Body of pancreas (tissue), 4 donors: ENCODE results near the gene RNF227. TPM values are rescaled to one million over a fixed set of nuclear protein-coding genes. Genes with fewer than 3 reads are reported as not detected.

Source experiments
- ATAC-seq: fragments of 150-250 bp; one replicate; pipeline ENCODE4 v1.9.1; 2016
- DNase-seq, 4 donors: peaks; one replicate each; pipeline ENCODE4 v3.0.0-alpha.2; 2019
- H3K27ac ChIP-seq, 4 donors: fragments of 200-600 bp; sonication (generic); 1 replicate in 3 of 4; 2 replicates in 1 of 4; pipeline versions ENCODE4 v1.5.1 to v1.6.1; 2016 to 2019; ENCODE audit warnings: mild to moderate bottlenecking in 1 of 4, mixed read lengths in 1 of 4, moderate library complexity in 1 of 4
- H3K27me3 ChIP-seq, 2 donors: fragments of 200-600 bp; sonication (generic); one replicate each; pipeline ENCODE4 v1.6.0; 2016; ENCODE audit warnings: mild to moderate bottlenecking in 1 of 2
- H3K36me3 ChIP-seq, 2 donors: fragments of 200-600 bp; sonication (generic); replicated peaks in 1 of 2; 2 replicates each; pipeline ENCODE4 v1.5.1; 2016; ENCODE audit warnings: low read depth in 2 of 2; ENCODE audit not compliant: insufficient read depth in 1 of 2
- H3K4me1 ChIP-seq: fragments of 200-600 bp; sonication (generic); one replicate; pipeline ENCODE4 v1.6.0; 2016
- H3K4me3 ChIP-seq, 2 donors: fragments of 200-600 bp; sonication (generic); 1 replicate in 1 of 2; 2 replicates in 1 of 2; pipeline ENCODE4 v1.5.1; 2016 to 2019
- H3K9me3 ChIP-seq, 3 donors: fragments of 200-600 bp; sonication (generic); 1 replicate in 2 of 3; 2 replicates in 1 of 3; pipeline ENCODE4 v1.5.1; 2016
- CTCF ChIP-seq, 7 experiments: fragments of 450-650 bp in 4 of 7; fragments of 200-600 bp in 3 of 7; sonication (generic) in 3 of 7; IDR thresholded peaks; one replicate each; pipeline ENCODE4 v1.5.1; 2016 to 2019; ENCODE audit warnings: antibody characterized with exemption in 7 of 7
- POLR2A ChIP-seq, 3 donors: fragments of 450-650 bp; IDR thresholded peaks; one replicate each; pipeline ENCODE4 v1.6.1; 2016; ENCODE audit warnings: antibody characterized with exemption in 3 of 3, mild to moderate bottlenecking in 2 of 3
- WGBS, 2 donors: methylation state at CpG; one replicate each; pipeline ENCODE4 v1.1.5; 2017; 5-methylcytosine and 5-hydroxymethylcytosine counted together
- intact Hi-C: fragments of 100-400 bp; cut with DNase I; formaldehyde crosslinking; loops from one replicate; pipeline ENCODE4 v1.15.1; 2023
- total RNA-seq, 2 donors: library from RNA; depleted of rRNA; stranded (reverse); fragments of >200 nt; gene quantifications; one replicate each; pipeline ENCODE4 v1.1.0, GENCODE V29; 2016

Gene RNF227
- total RNA-seq, 2 donors from 2014 or later = 2.9 to 3.0 TPM

- H3K9me3 ChIP-seq = no peaks in the 10 kb centered on the region
- ATAC-seq (no peak), DNase-seq (no peak)
- H3K36me3 ChIP-seq = peaks cover 8 to 24% of the 10 kb centered on the region in 2 donors
- H3K27ac ChIP-seq = no peak overlapping the region
- no peak overlapping the region for H3K4me3 ChIP-seq
- TF ChIP-seq CTCF (IDR thresholded peaks at IDR 0.05) = no peak
- no peak for TF ChIP-seq POLR2A (IDR thresholded peaks at IDR 0.05)
- H3K4me1 ChIP-seq = no peaks in the 10 kb centered on the region
- intact Hi-C loops = no loop called here
- H3K27me3 ChIP-seq = no peaks in the 10 kb centered on the region
- 54 to 80% methylated on average over 5 of the region's 5 CpGs for WGBS, 2 donors
Observed at GRCh38 chr17:7946441-7946840, 30.4 kb upstream of the RNF227 start.

DNA sequence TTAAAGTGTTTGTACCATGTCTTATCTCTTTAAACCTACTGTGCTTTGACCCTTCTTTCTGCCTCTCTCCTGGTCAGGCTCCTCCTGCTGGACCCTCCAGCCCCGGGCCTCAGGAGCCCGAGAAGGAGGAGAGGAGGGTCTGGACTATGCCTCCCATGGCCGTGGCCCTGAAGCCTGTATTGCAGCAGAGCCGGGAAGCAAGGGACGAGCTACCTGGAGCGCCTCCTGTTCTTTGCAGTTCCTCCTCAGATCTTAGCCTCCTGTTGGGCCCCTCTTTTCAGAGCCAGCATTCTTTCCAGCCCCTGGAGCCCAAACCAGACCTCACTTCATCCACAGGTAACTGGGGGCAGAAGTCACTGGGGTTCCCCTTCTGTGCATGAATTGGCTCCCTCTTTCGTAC is 29.6 kb upstream of the RNF227 start:
- Histone ChIP-seq H3K36me3 (peaks cover 8 to 24% of the 10 kb centered on the region in 2 donors), H3K4me1 (no peaks in the 10 kb centered on the region)
- DNase-seq = no peak

GRCh38 chr17:7944326-7944725 is 28.2 kb upstream of the RNF227 start:
- 93 to 95% methylated on average over 9 of the region's 9 CpGs for WGBS, 2 donors
- Histone ChIP-seq H3K27ac (no peak overlapping the region), H3K36me3 (peaks cover 8 to 27% of the 10 kb centered on the region in 2 donors), H3K4me3 (no peak overlapping the region), H3K9me3 (no peaks in the 10 kb centered on the region), H3K27me3 (no peaks in the 10 kb centered on the region), H3K4me1 (no peaks in the 10 kb centered on the region)
- ATAC-seq (no peak), DNase-seq (no peak)
- intact Hi-C loops = no loop called here
- TF ChIP-seq CTCF (IDR thresholded peaks at IDR 0.05) = no peak
- no peak for TF ChIP-seq POLR2A (IDR thresholded peaks at IDR 0.05)

More for the DNA sequence above, 29.6 kb upstream of the RNF227 start:
- intact Hi-C loops = no loop called here
- no peaks in the 10 kb centered on the region for H3K27me3 ChIP-seq
- H3K27ac ChIP-seq = no peak overlapping the region
- 83 to 94% methylated on average over 7 of the region's 7 CpGs for WGBS, 2 donors
- ATAC-seq = no peak
- H3K4me3 ChIP-seq = no peak overlapping the region
- TF ChIP-seq POLR2A (IDR thresholded peaks at IDR 0.05) (no peak), CTCF (IDR thresholded peaks at IDR 0.05) (no peak)
- no peaks in the 10 kb centered on the region for H3K9me3 ChIP-seq

DNA sequence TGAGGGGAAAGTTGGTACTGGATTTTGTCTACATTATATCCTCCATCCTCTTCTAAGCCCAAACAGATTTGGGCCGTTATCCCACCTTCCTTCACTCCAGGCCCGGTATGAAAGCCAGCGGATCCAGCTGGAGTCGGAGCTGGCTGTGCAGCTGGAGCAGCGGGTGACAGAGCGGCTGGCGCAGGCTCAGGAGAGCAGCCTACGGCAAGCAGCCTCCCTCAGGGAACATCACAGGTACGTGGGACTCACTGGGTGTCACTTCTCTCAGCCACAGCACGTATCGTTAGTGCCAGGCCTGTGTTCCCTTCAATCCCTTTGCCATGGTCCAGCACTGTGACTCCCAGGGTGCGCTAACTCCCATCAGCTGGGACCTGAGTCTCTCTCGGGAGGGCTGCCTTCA is 27.2 kb upstream of the RNF227 start:
- H3K9me3 ChIP-seq = no peaks in the 10 kb centered on the region
- WGBS, 2 donors = 86 to 92% methylated on average over 11 to 13 of the region's 13 CpGs
- H3K36me3 ChIP-seq = peaks cover 8 to 26% of the 10 kb centered on the region in 2 donors
- H3K27ac ChIP-seq = no peak overlapping the region
- DNase-seq = no peak
- no peak overlapping the region for H3K4me3 ChIP-seq
- H3K27me3 ChIP-seq = no peaks in the 10 kb centered on the region
- intact Hi-C loops = no loop called here
- no peak for ATAC-seq
- no peaks in the 10 kb centered on the region for H3K4me1 ChIP-seq
- TF ChIP-seq POLR2A (IDR thresholded peaks at IDR 0.05) (no peak), CTCF (IDR thresholded peaks at IDR 0.05) (no peak)

GRCh38 chr17:7940743-7941142 is 24.7 kb upstream of the RNF227 start:
- Histone ChIP-seq H3K36me3 (peaks cover 3 to 18% of the 10 kb centered on the region in 2 donors), H3K9me3 (no peaks in the 10 kb centered on the region), H3K27me3 (no peaks in the 10 kb centered on the region), H3K4me3 (no peak overlapping the region), H3K4me1 (no peaks in the 10 kb centered on the region), H3K27ac (no peak overlapping the region)
- TF ChIP-seq CTCF (IDR thresholded peaks at IDR 0.05) = no peak
- TF ChIP-seq POLR2A (IDR thresholded peaks at IDR 0.05) = no peak
- WGBS, 2 donors = 89 to 92% methylated on average over 6 of the region's 6 CpGs
- DNase-seq (no peak), ATAC-seq (no peak)
- intact Hi-C loops = no loop called here
